ENCODE data around the gene CDCP1. TPM values are rescaled to one million over a fixed set of nuclear protein-coding genes. Genes with fewer than 3 reads are reported as not detected.
"Not testable (repeated sequence)": the region's sequence is repeated elsewhere in the genome, so short reads cannot be mapped to it uniquely, and the experiment has no call there.

Gene CDCP1
- total RNA-seq, 4 donors from 2014 or later: 77.4 to 85.6 (median 80.3) TPM

GRCh38 chr3:45143673-45144671 is 2.2 kb downstream of the CDCP1 start:
- no peak for DNase-seq (ENCODE audit: low spot score in 2 of 2)
- 68% methylated on average over 6 of the region's 6 CpGs for WGBS
- H3K4me1 ChIP-seq: peaks cover 58% of the 10 kb centered on the region
- H3K27me3 ChIP-seq: peaks cover 20% of the 10 kb centered on the region
- TF ChIP-seq POLR2A (IDR thresholded peaks at IDR 0.05) (no peak), POLR2AphosphoS5 (IDR thresholded peaks at IDR 0.05) (no peak), EP300 (IDR thresholded peaks at IDR 0.05) (no peak), CTCF (IDR thresholded peaks at IDR 0.05) (no peak)
- no peaks in the 10 kb centered on the region for H3K9me3 ChIP-seq
- peak overlapping the region; percentile 9 for H3K27ac ChIP-seq
- H3K36me3 ChIP-seq: no peaks in the 10 kb centered on the region
- peak overlapping the region; percentile 61 for H3K4me3 ChIP-seq

- H3K27ac ChIP-seq; H3K4me3 ChIP-seq; H3K36me3 ChIP-seq; H3K9me3 ChIP-seq; H3K27me3 ChIP-seq; DNase-seq (ENCODE audit: low spot score in 2 of 2): not testable (repeated sequence)
- H3K4me1 ChIP-seq: peaks cover 79% of the 10 kb centered on the region
- 49% methylated on average over 4 of the region's 4 CpGs for WGBS
Observed at GRCh38 chr3:45140770-45141155, 5.4 kb downstream of the CDCP1 start.

- peak overlapping the region; percentile 78 for H3K27ac ChIP-seq
- H3K4me3 ChIP-seq: no peak overlapping the region
- H3K27me3 ChIP-seq: peaks cover 3% of the 10 kb centered on the region
- H3K9me3 ChIP-seq: no peaks in the 10 kb centered on the region
- H3K4me1 ChIP-seq: peaks cover 79% of the 10 kb centered on the region
- no peaks in the 10 kb centered on the region for H3K36me3 ChIP-seq
- 39% methylated on average over 8 of the region's 8 CpGs for WGBS
- DNase-seq (ENCODE audit: low spot score in 2 of 2): no peak
- TF ChIP-seq POLR2AphosphoS5 (IDR thresholded peaks at IDR 0.05): no peak
- no peak for TF ChIP-seq CTCF (IDR thresholded peaks at IDR 0.05)
- TF ChIP-seq POLR2A (IDR thresholded peaks at IDR 0.05): no peak
- TF ChIP-seq EP300 (IDR thresholded peaks at IDR 0.05): no peak
Observed at GRCh38 chr3:45140141-45140769, 5.9 kb downstream of the CDCP1 start.

GRCh38 chr3:45139372-45140140 is 6.6 kb downstream of the CDCP1 start:
- 34% methylated on average over 5 of the region's 6 CpGs for WGBS
- Histone ChIP-seq H3K36me3 (no peaks in the 10 kb centered on the region), H3K27ac (peak overlapping the region; percentile 78), H3K4me3 (peak overlapping the region; percentile 10), H3K27me3 (no peaks in the 10 kb centered on the region), H3K9me3 (no peaks in the 10 kb centered on the region), H3K4me1 (peaks cover 79% of the 10 kb centered on the region)
- TF ChIP-seq POLR2AphosphoS5 (IDR thresholded peaks at IDR 0.05) (peak in 1 of 3 donors; percentile 26), POLR2A (IDR thresholded peaks at IDR 0.05) (no peak)
- DNase-seq (ENCODE audit: low spot score in 2 of 2): no peak

- DNase-seq (ENCODE audit: low spot score in 2 of 2): no peak
- TF ChIP-seq POLR2A (IDR thresholded peaks at IDR 0.05): no peak
- peak in 1 of 3 donors; percentile 63 for TF ChIP-seq POLR2AphosphoS5 (IDR thresholded peaks at IDR 0.05)
- Histone ChIP-seq H3K27ac (peak overlapping the region; percentile 78), H3K4me1 (peaks cover 73% of the 10 kb centered on the region), H3K9me3 (no peaks in the 10 kb centered on the region), H3K27me3 (no peaks in the 10 kb centered on the region), H3K4me3 (no peak overlapping the region), H3K36me3 (no peaks in the 10 kb centered on the region)
- 62% methylated on average over 5 of the region's 5 CpGs for WGBS
Observed at GRCh38 chr3:45137656-45138181, 8.5 kb downstream of the CDCP1 start.

- Histone ChIP-seq H3K27me3 (no peaks in the 10 kb centered on the region), H3K4me3 (no peak overlapping the region), H3K4me1 (peaks cover 66% of the 10 kb centered on the region), H3K36me3 (no peaks in the 10 kb centered on the region), H3K9me3 (no peaks in the 10 kb centered on the region), H3K27ac (no peak overlapping the region)
- no peak for DNase-seq (ENCODE audit: low spot score in 2 of 2)
- TF ChIP-seq POLR2A (IDR thresholded peaks at IDR 0.05): no peak
- TF ChIP-seq EP300 (IDR thresholded peaks at IDR 0.05): no peak
- TF ChIP-seq POLR2AphosphoS5 (IDR thresholded peaks at IDR 0.05): no peak
- TF ChIP-seq CTCF (IDR thresholded peaks at IDR 0.05): no peak
- 82% methylated on average over 1 of the region's 1 CpG for WGBS
Observed at GRCh38 chr3:45135959-45136358, 10.2 kb downstream of the CDCP1 start.
